HEK293 (cell line): ENCODE data around the gene FAM184A.

Source experiments
- CTCF ChIA-PET: fragments of 350-600 bp; formaldehyde crosslinking; extraction: SDS; loops from one replicate; lab custom pipeline; 2021; ENCODE audit warnings: antibody characterized with exemption; lab: Yijun Ruan, JAX
- POLR2A ChIA-PET: fragments of 300-600 bp; formaldehyde crosslinking; extraction: SDS; loops from one replicate; lab custom pipeline; 2020; ENCODE audit warnings: antibody characterized with exemption, inconsistent platforms; lab: Yijun Ruan, JAX
- H3K27ac ChIP-seq: fragments of 200-500 bp; sonication (Bioruptor generic); 2 replicates; pipeline ENCODE4 v1.5.1; 2014; ENCODE audit warnings: low read depth, low read length, control low read depth, inconsistent platforms; ENCODE audit errors: extremely low read depth
- H3K36me3 ChIP-seq, 2 experiments: fragments of 200-500 bp in 1 of 2; sonication (Bioruptor generic) in 1 of 2; 1 replicate in 1 of 2; 2 replicates in 1 of 2; pipeline ENCODE4 v1.5.1; 2014 to 2017; ENCODE audit warnings: inconsistent platforms in 2 of 2, low read length in 2 of 2; ENCODE audit not compliant: control insufficient read depth in 2 of 2, insufficient read depth in 1 of 2
- H3K4me1 ChIP-seq: fragments of 200-500 bp; sonication (Bioruptor generic); 2 replicates; pipeline ENCODE4 v1.5.1; 2014; ENCODE audit warnings: mild to moderate bottlenecking, low read length, inconsistent platforms; ENCODE audit not compliant: control insufficient read depth, insufficient read depth
- H3K4me3 ChIP-seq: 2 replicates; pipeline ENCODE4 v1.5.1; 2011; ENCODE audit warnings: low read depth, mild to moderate bottlenecking, control low read depth, low read length, moderate library complexity
- H3K9me3 ChIP-seq: fragments of 200-500 bp; sonication (Bioruptor generic); 2 replicates; pipeline ENCODE4 v1.5.1; 2014; ENCODE audit warnings: low read depth, low read length, inconsistent platforms; ENCODE audit not compliant: control insufficient read depth, insufficient read depth
- KLF1 ChIP-seq: fragments of 450-650 bp; formaldehyde crosslinking; IDR thresholded peaks from 2 replicates; pipeline ENCODE4 v1.5.1; 2016; ENCODE audit warnings: missing biosample characterization, missing genetic modification characterization
- PRDM1 ChIP-seq: fragments of 450-650 bp; formaldehyde crosslinking; IDR thresholded peaks from 2 replicates; pipeline ENCODE4; 2016; ENCODE audit warnings: missing biosample characterization, missing genetic modification characterization
- YY2 ChIP-seq: fragments of 450-650 bp; formaldehyde crosslinking; IDR thresholded peaks from 2 replicates; pipeline ENCODE4 v1.5.1; 2016; ENCODE audit warnings: missing biosample characterization, missing genetic modification characterization
- ZNF169 ChIP-seq: fragments of 450-650 bp; formaldehyde crosslinking; IDR thresholded peaks from 2 replicates; pipeline ENCODE4 v1.5.1; 2016; ENCODE audit warnings: missing biosample characterization, missing genetic modification characterization
- ZNF174 ChIP-seq: fragments of 450-650 bp; formaldehyde crosslinking; IDR thresholded peaks from 2 replicates; pipeline ENCODE4 v1.5.0; 2017; ENCODE audit warnings: missing biosample characterization, mild to moderate bottlenecking, missing genetic modification characterization
- ZNF248 ChIP-seq: fragments of 450-650 bp; formaldehyde crosslinking; IDR thresholded peaks from 2 replicates; pipeline ENCODE4 v1.5.1; 2017; ENCODE audit warnings: missing biosample characterization, missing genetic modification characterization
- ZNF426 ChIP-seq: fragments of 450-650 bp; formaldehyde crosslinking; IDR thresholded peaks from 2 replicates; pipeline ENCODE4 v1.5.1; 2017; ENCODE audit warnings: missing biosample characterization, missing genetic modification characterization, mild to moderate bottlenecking, inconsistent platforms, moderate library complexity
- ZNF473 ChIP-seq: fragments of 450-650 bp; formaldehyde crosslinking; IDR thresholded peaks from 2 replicates; pipeline ENCODE4 v1.5.1; 2017; ENCODE audit warnings: missing biosample characterization, missing genetic modification characterization
- ZNF501 ChIP-seq: fragments of 450-650 bp; formaldehyde crosslinking; IDR thresholded peaks from 2 replicates; pipeline ENCODE4 v1.5.1; 2016; ENCODE audit warnings: missing biosample characterization, missing genetic modification characterization
- ZNF549 ChIP-seq: fragments of 450-650 bp; IDR thresholded peaks from 2 replicates; pipeline ENCODE4 v1.5.1; 2018; ENCODE audit warnings: missing biosample characterization, missing genetic modification characterization, mild to moderate bottlenecking, inconsistent platforms, moderate library complexity
- ZNF707 ChIP-seq: fragments of 450-650 bp; formaldehyde crosslinking; IDR thresholded peaks from 2 replicates; pipeline ENCODE4 v1.5.1; 2016; ENCODE audit warnings: missing biosample characterization, missing genetic modification characterization
- ZNF830 ChIP-seq: fragments of 450-650 bp; IDR thresholded peaks from 2 replicates; pipeline ENCODE4 v1.5.0; 2018; ENCODE audit warnings: missing biosample characterization, missing genetic modification characterization, low read depth, mild to moderate bottlenecking, moderate library complexity
- ZSCAN30 ChIP-seq: fragments of 450-650 bp; IDR thresholded peaks from 2 replicates; pipeline ENCODE4 v1.5.1; 2018; ENCODE audit warnings: missing biosample characterization, mild to moderate bottlenecking, missing genetic modification characterization, moderate library complexity
- TF ChIP-seq, protein P1 (sequence below): fragments of 450-650 bp; IDR thresholded peaks from 2 replicates; pipeline ENCODE4 v1.5.1; 2018; ENCODE audit warnings: missing biosample characterization, missing genetic modification characterization
- TF ChIP-seq, protein P2 (sequence below): fragments of 450-650 bp; formaldehyde crosslinking; IDR thresholded peaks from 2 replicates; pipeline ENCODE4 v1.5.1; 2016; ENCODE audit warnings: missing biosample characterization, missing genetic modification characterization
- TF ChIP-seq, protein P3 (sequence below): fragments of 450-650 bp; formaldehyde crosslinking; IDR thresholded peaks from 2 replicates; pipeline ENCODE4 v1.5.1; 2016; ENCODE audit warnings: missing biosample characterization, missing genetic modification characterization
- TF ChIP-seq, protein P4 (sequence below): fragments of 450-650 bp; formaldehyde crosslinking; IDR thresholded peaks from 2 replicates; pipeline ENCODE4 v1.5.1; 2016; ENCODE audit warnings: missing biosample characterization, missing genetic modification characterization, low read depth
- TF ChIP-seq, protein P5 (sequence below): IDR thresholded peaks from 2 replicates; pipeline ENCODE4 v1.6.1; 2011; ENCODE audit warnings: mild to moderate bottlenecking, low read depth, low read length, borderline replicate concordance

The FAM184A gene

DNA sequence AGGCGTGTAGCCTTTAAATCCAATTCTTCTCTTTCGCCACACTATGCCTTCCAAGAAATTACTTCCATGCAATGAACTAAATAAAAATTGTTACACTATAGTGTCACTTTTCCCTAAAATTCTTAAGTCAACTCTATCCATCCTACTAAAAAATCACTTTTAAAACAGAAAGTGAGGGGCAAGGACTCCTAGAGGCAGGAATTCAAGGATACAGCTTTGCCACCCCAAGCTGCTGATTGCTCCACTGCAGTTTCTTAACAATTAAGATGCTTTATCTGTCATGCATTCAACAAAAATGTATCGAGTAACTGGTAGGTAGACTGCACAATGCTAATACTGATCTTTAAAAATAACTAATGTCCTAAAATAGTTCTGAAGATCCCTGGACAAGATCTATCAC lies 147.8 kb downstream of the FAM184A start:
- CTCF ChIA-PET, result interaction anchor here (0.7 kb wide), 1 partner anchor 144 kb away, joined by 3 read pairs; no protein-coding TSS in a partner anchor
- Histone ChIP-seq H3K27ac (no peak overlapping the region), H3K4me1 (peaks cover 4% of the 10 kb centered on the region; the same call in 1 of the 2 replicates), H3K9me3 (no peaks in the 10 kb centered on the region), H3K4me3 (no peak overlapping the region), H3K36me3 (peaks cover 21 to 59% of the 10 kb centered on the region in 2 experiments)
- POLR2A ChIA-PET, result no interaction called here
- TF ChIP-seq, protein P1, sequence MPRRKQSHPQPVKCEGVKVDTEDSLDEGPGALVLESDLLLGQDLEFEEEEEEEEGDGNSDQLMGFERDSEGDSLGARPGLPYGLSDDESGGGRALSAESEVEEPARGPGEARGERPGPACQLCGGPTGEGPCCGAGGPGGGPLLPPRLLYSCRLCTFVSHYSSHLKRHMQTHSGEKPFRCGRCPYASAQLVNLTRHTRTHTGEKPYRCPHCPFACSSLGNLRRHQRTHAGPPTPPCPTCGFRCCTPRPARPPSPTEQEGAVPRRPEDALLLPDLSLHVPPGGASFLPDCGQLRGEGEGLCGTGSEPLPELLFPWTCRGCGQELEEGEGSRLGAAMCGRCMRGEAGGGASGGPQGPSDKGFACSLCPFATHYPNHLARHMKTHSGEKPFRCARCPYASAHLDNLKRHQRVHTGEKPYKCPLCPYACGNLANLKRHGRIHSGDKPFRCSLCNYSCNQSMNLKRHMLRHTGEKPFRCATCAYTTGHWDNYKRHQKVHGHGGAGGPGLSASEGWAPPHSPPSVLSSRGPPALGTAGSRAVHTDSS (tag by site-specific recombination), result no peak
- TF ChIP-seq, protein P2, sequence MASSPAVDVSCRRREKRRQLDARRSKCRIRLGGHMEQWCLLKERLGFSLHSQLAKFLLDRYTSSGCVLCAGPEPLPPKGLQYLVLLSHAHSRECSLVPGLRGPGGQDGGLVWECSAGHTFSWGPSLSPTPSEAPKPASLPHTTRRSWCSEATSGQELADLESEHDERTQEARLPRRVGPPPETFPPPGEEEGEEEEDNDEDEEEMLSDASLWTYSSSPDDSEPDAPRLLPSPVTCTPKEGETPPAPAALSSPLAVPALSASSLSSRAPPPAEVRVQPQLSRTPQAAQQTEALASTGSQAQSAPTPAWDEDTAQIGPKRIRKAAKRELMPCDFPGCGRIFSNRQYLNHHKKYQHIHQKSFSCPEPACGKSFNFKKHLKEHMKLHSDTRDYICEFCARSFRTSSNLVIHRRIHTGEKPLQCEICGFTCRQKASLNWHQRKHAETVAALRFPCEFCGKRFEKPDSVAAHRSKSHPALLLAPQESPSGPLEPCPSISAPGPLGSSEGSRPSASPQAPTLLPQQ (tag by site-specific recombination), result no peak
- TF ChIP-seq, protein P3, sequence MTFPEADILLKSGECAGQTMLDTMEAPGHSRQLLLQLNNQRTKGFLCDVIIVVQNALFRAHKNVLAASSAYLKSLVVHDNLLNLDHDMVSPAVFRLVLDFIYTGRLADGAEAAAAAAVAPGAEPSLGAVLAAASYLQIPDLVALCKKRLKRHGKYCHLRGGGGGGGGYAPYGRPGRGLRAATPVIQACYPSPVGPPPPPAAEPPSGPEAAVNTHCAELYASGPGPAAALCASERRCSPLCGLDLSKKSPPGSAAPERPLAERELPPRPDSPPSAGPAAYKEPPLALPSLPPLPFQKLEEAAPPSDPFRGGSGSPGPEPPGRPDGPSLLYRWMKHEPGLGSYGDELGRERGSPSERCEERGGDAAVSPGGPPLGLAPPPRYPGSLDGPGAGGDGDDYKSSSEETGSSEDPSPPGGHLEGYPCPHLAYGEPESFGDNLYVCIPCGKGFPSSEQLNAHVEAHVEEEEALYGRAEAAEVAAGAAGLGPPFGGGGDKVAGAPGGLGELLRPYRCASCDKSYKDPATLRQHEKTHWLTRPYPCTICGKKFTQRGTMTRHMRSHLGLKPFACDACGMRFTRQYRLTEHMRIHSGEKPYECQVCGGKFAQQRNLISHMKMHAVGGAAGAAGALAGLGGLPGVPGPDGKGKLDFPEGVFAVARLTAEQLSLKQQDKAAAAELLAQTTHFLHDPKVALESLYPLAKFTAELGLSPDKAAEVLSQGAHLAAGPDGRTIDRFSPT (tag by site-specific recombination), result no peak
- TF ChIP-seq ZNF830 (tag by site-specific recombination) (no peak), ZNF248 (tag by site-specific recombination) (no peak), ZNF707 (tag by site-specific recombination) (no peak), ZNF169 (no peak), ZSCAN30 (tag by site-specific recombination) (no peak), YY2 (no peak), ZNF473 (tag by site-specific recombination) (no peak)
- TF ChIP-seq, protein P4, sequence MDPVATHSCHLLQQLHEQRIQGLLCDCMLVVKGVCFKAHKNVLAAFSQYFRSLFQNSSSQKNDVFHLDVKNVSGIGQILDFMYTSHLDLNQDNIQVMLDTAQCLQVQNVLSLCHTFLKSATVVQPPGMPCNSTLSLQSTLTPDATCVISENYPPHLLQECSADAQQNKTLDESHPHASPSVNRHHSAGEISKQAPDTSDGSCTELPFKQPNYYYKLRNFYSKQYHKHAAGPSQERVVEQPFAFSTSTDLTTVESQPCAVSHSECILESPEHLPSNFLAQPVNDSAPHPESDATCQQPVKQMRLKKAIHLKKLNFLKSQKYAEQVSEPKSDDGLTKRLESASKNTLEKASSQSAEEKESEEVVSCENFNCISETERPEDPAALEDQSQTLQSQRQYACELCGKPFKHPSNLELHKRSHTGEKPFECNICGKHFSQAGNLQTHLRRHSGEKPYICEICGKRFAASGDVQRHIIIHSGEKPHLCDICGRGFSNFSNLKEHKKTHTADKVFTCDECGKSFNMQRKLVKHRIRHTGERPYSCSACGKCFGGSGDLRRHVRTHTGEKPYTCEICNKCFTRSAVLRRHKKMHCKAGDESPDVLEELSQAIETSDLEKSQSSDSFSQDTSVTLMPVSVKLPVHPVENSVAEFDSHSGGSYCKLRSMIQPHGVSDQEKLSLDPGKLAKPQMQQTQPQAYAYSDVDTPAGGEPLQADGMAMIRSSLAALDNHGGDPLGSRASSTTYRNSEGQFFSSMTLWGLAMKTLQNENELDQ, result no peak

DNA sequence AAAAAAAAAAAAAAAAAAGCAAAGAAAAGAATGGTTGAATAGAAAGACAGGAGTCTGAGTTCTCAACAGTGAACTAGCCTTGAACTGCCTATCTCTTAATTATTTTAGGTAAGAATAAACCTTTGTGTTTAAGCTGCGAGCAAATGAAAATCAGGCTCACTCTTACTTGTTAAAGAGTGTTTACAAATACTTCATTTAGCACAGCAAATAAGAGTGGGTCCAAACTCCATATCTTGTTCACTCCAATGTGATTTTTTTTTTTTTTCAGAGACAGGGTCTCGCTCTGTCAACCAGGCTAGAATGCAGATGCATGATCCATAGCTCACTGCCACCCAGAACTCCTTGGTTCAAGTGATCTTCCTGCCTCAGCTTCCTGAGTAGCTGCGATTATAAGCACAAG lies 155.4 kb downstream of the FAM184A start:
- TF ChIP-seq, protein P5, sequence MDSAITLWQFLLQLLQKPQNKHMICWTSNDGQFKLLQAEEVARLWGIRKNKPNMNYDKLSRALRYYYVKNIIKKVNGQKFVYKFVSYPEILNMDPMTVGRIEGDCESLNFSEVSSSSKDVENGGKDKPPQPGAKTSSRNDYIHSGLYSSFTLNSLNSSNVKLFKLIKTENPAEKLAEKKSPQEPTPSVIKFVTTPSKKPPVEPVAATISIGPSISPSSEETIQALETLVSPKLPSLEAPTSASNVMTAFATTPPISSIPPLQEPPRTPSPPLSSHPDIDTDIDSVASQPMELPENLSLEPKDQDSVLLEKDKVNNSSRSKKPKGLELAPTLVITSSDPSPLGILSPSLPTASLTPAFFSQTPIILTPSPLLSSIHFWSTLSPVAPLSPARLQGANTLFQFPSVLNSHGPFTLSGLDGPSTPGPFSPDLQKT, result no peak
- TF ChIP-seq YY2 (no peak), PRDM1 (no peak), KLF1 (tag by site-specific recombination) (no peak), ZNF174 (tag by site-specific recombination) (no peak), ZNF426 (no peak), ZNF549 (tag by site-specific recombination) (no peak), ZNF501 (no peak)
- TF ChIP-seq, all 188 proteins: peak for 0
- CTCF ChIA-PET, result interaction anchor here (0.6 kb wide), 1 partner anchor 174 kb away, joined by 3 read pairs; no protein-coding TSS in a partner anchor
- H3K4me1 ChIP-seq, result no peaks in the 10 kb centered on the region
- no peak overlapping the region for H3K4me3 ChIP-seq
- no peaks in the 10 kb centered on the region for H3K9me3 ChIP-seq
- POLR2A ChIA-PET, result interaction anchor here (0.7 to 1.3 kb wide), 3 partner anchors 10 to 20 kb away, joined by 3 to 10 read pairs (median 3); no protein-coding TSS in a partner anchor
- peaks cover 24 to 94% of the 10 kb centered on the region in 2 experiments for H3K36me3 ChIP-seq
- no peak overlapping the region for H3K27ac ChIP-seq
